Omental fat pad (tissue), 4 donors: ENCODE data around the gene NIP7. TPM values are rescaled to one million over a fixed set of nuclear protein-coding genes. Genes with fewer than 3 reads are reported as not detected.
"Not testable (repeated sequence)": the region's sequence is repeated elsewhere in the genome, so short reads cannot be mapped to it uniquely, and the experiment has no call there.

ENCODE experiments used
- ATAC-seq: fragments of 150-250 bp; one replicate; pipeline ENCODE4 v1.9.1; 2016; ENCODE audit warnings: mild to moderate bottlenecking, moderate library complexity; ENCODE audit not compliant: low FRiP score
- DNase-seq: peaks from one replicate; pipeline ENCODE4 v3.0.0-alpha.2; 2019; ENCODE audit warnings: low spot score
- total RNA-seq, 4 donors: library from RNA; depleted of rRNA; stranded (reverse); fragments of >200 nt; gene quantifications; one replicate each; pipeline ENCODE4 v1.1.0, GENCODE V29; 2016
- TF ChIP-seq, protein P1 (sequence below), 3 donors: fragments of 450-650 bp; IDR thresholded peaks; one replicate each; pipeline ENCODE4 v1.5.1; 2016 to 2017; ENCODE audit warnings: antibody characterized with exemption in 3 of 3, mild to moderate bottlenecking in 3 of 3, moderate library complexity in 2 of 3

The NIP7 gene
- total RNA-seq, 4 donors from 2014 or later = 14.7 to 56.8 (median 17.1) TPM

DNA sequence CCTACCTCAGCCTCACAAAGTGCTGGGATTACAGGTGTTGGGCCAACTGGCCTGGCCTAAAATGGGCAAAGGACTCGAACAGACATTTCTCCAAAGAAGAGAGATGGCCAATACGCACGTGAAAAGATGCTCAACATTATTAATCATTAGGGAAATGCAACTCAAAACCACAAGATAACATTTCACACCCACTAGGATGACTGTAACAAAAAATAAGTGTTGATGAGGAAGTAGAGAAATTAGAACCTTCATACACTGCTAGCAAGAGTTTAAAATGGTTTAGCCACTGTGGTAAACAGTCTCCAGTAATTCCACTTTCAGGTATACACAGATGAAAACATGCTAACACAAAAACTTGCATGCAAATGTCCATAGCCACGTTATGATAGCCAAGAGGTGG is 6.4 kb downstream of the NIP7 start:
- DNase-seq = no peak
- no peak for ATAC-seq

DNA sequence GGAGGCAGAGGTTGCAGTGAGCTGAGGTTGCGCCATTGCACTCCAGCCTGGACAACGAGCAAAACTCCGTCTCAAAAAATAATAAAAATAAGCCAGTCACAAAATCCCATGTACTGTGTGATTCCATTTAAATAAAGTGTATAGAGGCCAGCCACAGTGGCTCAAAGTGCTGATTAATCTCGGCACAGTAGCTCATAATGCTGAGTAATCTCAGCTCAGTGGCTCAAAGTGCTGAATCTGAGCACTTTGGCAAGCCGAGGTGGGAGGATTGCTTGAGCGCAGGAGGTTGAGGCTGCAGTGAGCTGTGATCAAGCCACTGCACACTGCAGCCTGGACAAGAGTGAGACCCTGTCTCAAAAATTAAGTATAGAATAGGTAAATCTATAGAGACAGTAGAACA is 7.1 kb downstream of the NIP7 start:
- DNase-seq (no peak), ATAC-seq (no peak)
- TF ChIP-seq, protein P1, sequence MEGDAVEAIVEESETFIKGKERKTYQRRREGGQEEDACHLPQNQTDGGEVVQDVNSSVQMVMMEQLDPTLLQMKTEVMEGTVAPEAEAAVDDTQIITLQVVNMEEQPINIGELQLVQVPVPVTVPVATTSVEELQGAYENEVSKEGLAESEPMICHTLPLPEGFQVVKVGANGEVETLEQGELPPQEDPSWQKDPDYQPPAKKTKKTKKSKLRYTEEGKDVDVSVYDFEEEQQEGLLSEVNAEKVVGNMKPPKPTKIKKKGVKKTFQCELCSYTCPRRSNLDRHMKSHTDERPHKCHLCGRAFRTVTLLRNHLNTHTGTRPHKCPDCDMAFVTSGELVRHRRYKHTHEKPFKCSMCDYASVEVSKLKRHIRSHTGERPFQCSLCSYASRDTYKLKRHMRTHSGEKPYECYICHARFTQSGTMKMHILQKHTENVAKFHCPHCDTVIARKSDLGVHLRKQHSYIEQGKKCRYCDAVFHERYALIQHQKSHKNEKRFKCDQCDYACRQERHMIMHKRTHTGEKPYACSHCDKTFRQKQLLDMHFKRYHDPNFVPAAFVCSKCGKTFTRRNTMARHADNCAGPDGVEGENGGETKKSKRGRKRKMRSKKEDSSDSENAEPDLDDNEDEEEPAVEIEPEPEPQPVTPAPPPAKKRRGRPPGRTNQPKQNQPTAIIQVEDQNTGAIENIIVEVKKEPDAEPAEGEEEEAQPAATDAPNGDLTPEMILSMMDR (IDR thresholded peaks at IDR 0.05) = no peak

More for the DNA sequence above, 6.4 kb downstream of the NIP7 start:
- TF ChIP-seq, protein P1 (IDR thresholded peaks at IDR 0.05) = no peak

GRCh38 chr16:69348222-69348621 is 8.7 kb downstream of the NIP7 start:
- ATAC-seq (no peak), DNase-seq (no peak)
- TF ChIP-seq, protein P1 (IDR thresholded peaks at IDR 0.05) = no peak

- TF ChIP-seq, protein P1 (IDR thresholded peaks at IDR 0.05) = no peak
- DNase-seq (no peak), ATAC-seq (no peak)
These were observed 10.0 kb downstream of the NIP7 start for GRCh38 chr16:69349536-69349935.

- TF ChIP-seq, protein P1 (IDR thresholded peaks at IDR 0.05) = no peak
- DNase-seq (no peak), ATAC-seq (no peak)
These were observed 11.1 kb downstream of the NIP7 start for GRCh38 chr16:69350536-69351133.

- ATAC-seq (no peak), DNase-seq (no peak)
- TF ChIP-seq, protein P1 (IDR thresholded peaks at IDR 0.05) = no peak
These were observed 11.9 kb downstream of the NIP7 start, which contains the start of gene TMED6 for GRCh38 chr16:69351309-69352027. TSS of gene TMED6 (minus strand) at chr16:69351786. CDS start at chr16:69351753, 33 bp downstream.

DNA sequence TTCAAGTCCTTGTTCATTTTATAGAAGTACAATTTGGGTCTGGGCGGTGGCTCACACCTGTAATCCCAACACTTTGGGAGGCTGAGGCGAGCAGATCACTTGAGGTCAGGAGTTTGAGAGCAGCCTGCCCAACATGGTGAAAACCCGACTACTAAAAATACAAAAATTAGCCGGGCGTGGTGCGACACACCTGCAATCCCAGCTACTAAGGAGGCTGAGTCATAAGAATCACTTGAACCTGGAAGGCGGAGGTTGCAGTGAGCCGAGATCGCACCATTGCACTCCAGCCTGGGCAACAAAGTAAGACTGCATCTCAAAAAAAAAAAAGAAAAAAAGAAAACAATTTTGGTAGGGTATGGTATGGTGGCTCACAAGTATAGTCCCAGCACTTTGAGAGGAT is 20.5 kb downstream of the NIP7 start:
- DNase-seq, ATAC-seq: not testable (repeated sequence)
